Measurements from ENCODE around the gene HSD11B1.

GRCh38 chr1:209748620-209749019, 44.0 kb downstream of the HSD11B1 start:
- no peak for TF ChIP-seq CTCF (IDR thresholded peaks at IDR 0.05; ENCODE audit: low read length)
- TF ChIP-seq EZH2 (IDR thresholded peaks at IDR 0.05; ENCODE audit: borderline replicate concordance, low read length) = no peak
